ENCODE measurements around the gene AKT1. TPM values are rescaled to one million over a fixed set of nuclear protein-coding genes. Genes with fewer than 3 reads are reported as not detected.

The AKT1 gene
- total and polyA plus RNA-seq, 2 of the 13 experiments (the other 11 are each of a cell fraction or from before 2014, with no cell fraction given): 96.2 to 116 TPM

DNA sequence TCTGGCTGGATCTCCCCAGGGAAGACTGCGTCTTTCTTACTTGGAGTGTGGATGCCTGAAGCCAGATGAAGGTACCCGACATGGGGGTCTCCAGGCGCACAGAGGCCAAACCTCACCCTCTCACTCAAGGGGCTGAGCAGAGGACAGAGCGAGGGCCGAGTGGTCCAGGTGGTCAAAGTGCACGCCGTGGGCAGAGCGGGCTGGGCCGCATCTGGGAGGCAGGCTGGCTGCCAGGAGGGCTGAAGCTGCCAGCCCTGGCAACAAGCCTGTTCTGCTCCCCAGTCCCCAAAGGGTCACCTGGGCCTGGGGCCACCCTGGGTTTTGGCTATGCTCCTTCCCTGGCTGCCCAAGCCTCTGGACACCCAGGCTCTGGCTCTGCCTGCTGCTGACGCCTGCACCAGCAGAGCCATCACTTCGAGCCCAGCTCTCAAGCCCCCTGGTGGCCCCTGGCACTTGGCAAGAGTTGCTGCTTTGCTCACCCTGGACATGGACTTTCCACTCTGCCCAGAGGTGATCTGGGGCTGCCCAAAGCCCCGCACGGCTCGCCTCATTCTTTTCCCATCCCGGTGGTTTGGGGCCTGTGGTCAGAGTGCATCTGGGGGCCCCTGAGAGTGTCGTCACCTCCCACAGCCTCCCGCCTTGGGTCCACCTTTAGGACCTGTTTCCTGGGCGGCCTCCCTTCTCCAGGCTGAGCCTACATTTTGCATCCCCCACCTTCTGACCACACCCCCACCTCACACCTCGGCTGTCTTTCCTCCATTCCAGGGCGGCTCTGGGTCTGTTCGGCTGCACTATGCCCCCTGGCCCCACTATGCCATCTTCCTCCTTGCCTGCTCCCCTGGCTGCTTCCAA lies 68.7 kb downstream of the AKT1 start (continued):
- TF ChIP-seq, protein P1, sequence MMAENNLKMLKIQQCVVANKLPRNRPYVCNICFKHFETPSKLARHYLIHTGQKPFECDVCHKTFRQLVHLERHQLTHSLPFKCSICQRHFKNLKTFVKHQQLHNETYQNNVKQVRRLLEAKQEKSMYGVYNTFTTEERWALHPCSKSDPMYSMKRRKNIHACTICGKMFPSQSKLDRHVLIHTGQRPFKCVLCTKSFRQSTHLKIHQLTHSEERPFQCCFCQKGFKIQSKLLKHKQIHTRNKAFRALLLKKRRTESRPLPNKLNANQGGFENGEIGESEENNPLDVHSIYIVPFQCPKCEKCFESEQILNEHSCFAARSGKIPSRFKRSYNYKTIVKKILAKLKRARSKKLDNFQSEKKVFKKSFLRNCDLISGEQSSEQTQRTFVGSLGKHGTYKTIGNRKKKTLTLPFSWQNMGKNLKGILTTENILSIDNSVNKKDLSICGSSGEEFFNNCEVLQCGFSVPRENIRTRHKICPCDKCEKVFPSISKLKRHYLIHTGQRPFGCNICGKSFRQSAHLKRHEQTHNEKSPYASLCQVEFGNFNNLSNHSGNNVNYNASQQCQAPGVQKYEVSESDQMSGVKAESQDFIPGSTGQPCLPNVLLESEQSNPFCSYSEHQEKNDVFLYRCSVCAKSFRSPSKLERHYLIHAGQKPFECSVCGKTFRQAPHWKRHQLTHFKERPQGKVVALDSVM (CRISPR knock-in tag; IDR thresholded peaks at IDR 0.05): no peak
- TF ChIP-seq, protein P2, sequence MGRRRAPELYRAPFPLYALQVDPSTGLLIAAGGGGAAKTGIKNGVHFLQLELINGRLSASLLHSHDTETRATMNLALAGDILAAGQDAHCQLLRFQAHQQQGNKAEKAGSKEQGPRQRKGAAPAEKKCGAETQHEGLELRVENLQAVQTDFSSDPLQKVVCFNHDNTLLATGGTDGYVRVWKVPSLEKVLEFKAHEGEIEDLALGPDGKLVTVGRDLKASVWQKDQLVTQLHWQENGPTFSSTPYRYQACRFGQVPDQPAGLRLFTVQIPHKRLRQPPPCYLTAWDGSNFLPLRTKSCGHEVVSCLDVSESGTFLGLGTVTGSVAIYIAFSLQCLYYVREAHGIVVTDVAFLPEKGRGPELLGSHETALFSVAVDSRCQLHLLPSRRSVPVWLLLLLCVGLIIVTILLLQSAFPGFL (CRISPR knock-in tag; IDR thresholded peaks at IDR 0.05): no peak
- TF ChIP-seq CEBPG (CRISPR knock-in tag; IDR thresholded peaks at IDR 0.05) (no peak), ZFP41 (CRISPR knock-in tag; IDR thresholded peaks at IDR 0.05; ENCODE audit: borderline replicate concordance) (no peak), RXRA (CRISPR knock-in tag; IDR thresholded peaks at IDR 0.05) (peak; percentile 95), HNF4A (CRISPR knock-in tag; IDR thresholded peaks at IDR 0.05) (peak; percentile 90), ZNF644 (CRISPR knock-in tag; IDR thresholded peaks at IDR 0.05; ENCODE audit: low read depth) (no peak), SRSF1 (optimal IDR thresholded peaks at IDR 0.05; ENCODE audit: low read depth, low read length) (no peak), ZNF788 (CRISPR knock-in tag; IDR thresholded peaks at IDR 0.05; ENCODE audit: borderline replicate concordance) (no peak), ZNF101 (CRISPR knock-in tag; IDR thresholded peaks at IDR 0.05; ENCODE audit: borderline replicate concordance, low read depth) (no peak), ZZZ3 (CRISPR knock-in tag; IDR thresholded peaks at IDR 0.05; ENCODE audit: borderline replicate concordance) (no peak), KDM5B (CRISPR knock-in tag; IDR thresholded peaks at IDR 0.05; ENCODE audit: borderline replicate concordance) (peak; percentile 10; the same call in 1 of the 2 replicates), ZBTB42 (CRISPR knock-in tag; IDR thresholded peaks at IDR 0.05) (0 out of 2 replicates have a peak, but pooled peaks have one; percentile 65), NFE2 (CRISPR knock-in tag; IDR thresholded peaks at IDR 0.05) (no peak), PRPF4 (IDR thresholded peaks at IDR 0.05; ENCODE audit: low read depth, low read length, poor library complexity, severe bottlenecking) (no peak), CBX5 (CRISPR knock-in tag; IDR thresholded peaks at IDR 0.05; ENCODE audit: borderline replicate concordance) (no peak), SAP130 (CRISPR knock-in tag; IDR thresholded peaks at IDR 0.05; ENCODE audit: low read depth) (peak; percentile 50; the same call in 1 of the 2 replicates)
- TF ChIP-seq, protein P3, sequence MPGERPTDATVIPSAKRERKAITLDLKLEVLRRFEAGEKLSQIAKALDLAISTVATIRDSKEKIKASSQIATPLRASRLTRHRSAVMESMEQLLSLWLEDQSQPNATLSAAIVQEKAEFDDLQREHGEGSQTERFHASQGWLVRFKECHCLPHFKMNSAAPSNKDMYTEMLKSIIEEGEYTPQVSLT (CRISPR knock-in tag; IDR thresholded peaks at IDR 0.05; ENCODE audit: borderline replicate concordance, low read depth): no peak
- TF ChIP-seq, protein P4, sequence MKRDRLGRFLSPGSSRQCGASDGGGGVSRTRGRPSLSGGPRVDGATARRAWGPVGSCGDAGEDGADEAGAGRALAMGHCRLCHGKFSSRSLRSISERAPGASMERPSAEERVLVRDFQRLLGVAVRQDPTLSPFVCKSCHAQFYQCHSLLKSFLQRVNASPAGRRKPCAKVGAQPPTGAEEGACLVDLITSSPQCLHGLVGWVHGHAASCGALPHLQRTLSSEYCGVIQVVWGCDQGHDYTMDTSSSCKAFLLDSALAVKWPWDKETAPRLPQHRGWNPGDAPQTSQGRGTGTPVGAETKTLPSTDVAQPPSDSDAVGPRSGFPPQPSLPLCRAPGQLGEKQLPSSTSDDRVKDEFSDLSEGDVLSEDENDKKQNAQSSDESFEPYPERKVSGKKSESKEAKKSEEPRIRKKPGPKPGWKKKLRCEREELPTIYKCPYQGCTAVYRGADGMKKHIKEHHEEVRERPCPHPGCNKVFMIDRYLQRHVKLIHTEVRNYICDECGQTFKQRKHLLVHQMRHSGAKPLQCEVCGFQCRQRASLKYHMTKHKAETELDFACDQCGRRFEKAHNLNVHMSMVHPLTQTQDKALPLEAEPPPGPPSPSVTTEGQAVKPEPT (CRISPR knock-in tag; IDR thresholded peaks at IDR 0.05; ENCODE audit: low read depth): no peak; the same call in 1 of the 2 replicates
- TF ChIP-seq, protein P5, sequence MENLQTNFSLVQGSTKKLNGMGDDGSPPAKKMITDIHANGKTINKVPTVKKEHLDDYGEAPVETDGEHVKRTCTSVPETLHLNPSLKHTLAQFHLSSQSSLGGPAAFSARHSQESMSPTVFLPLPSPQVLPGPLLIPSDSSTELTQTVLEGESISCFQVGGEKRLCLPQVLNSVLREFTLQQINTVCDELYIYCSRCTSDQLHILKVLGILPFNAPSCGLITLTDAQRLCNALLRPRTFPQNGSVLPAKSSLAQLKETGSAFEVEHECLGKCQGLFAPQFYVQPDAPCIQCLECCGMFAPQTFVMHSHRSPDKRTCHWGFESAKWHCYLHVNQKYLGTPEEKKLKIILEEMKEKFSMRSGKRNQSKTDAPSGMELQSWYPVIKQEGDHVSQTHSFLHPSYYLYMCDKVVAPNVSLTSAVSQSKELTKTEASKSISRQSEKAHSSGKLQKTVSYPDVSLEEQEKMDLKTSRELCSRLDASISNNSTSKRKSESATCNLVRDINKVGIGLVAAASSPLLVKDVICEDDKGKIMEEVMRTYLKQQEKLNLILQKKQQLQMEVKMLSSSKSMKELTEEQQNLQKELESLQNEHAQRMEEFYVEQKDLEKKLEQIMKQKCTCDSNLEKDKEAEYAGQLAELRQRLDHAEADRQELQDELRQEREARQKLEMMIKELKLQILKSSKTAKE (CRISPR knock-in tag; IDR thresholded peaks at IDR 0.05; ENCODE audit: borderline replicate concordance): no peak
